ENCODE data around the gene ARPC5L. TPM values are rescaled to one million over a fixed set of nuclear protein-coding genes. Genes with fewer than 3 reads are reported as not detected.

Gene ARPC5L
- total and polyA plus RNA-seq, 2 of the 8 experiments (the other 6 are each of a cell fraction or from before 2014, with no cell fraction given): 34.1 to 50.6 TPM

GRCh38 chr9:124844291-124844690 is 17.6 kb upstream of the ARPC5L start (continued):
- no peak for TF ChIP-seq CHD7 (IDR thresholded peaks at IDR 0.05; ENCODE audit: insufficient replicate concordance, low read length)
- no peak for TF ChIP-seq CREB1 (IDR thresholded peaks at IDR 0.05)

All from H1 (cell line).